Omental fat pad (tissue), 4 donors: ENCODE data around the gene DHRS7B. TPM values are rescaled to one million over a fixed set of nuclear protein-coding genes. Genes with fewer than 3 reads are reported as not detected.

ENCODE experiments used
- ATAC-seq: fragments of 150-250 bp; one replicate; pipeline ENCODE4 v1.9.1; 2016; ENCODE audit warnings: mild to moderate bottlenecking, moderate library complexity; ENCODE audit not compliant: low FRiP score
- DNase-seq: peaks from one replicate; pipeline ENCODE4 v3.0.0-alpha.2; 2019; ENCODE audit warnings: low spot score
- CTCF ChIP-seq, 3 donors: fragments of 450-650 bp; IDR thresholded peaks; one replicate each; pipeline ENCODE4 v1.5.1; 2016 to 2017; ENCODE audit warnings: antibody characterized with exemption in 3 of 3, mild to moderate bottlenecking in 3 of 3, moderate library complexity in 2 of 3
- total RNA-seq, 4 donors: library from RNA; depleted of rRNA; stranded (reverse); fragments of >200 nt; gene quantifications; one replicate each; pipeline ENCODE4 v1.1.0, GENCODE V29; 2016

Gene DHRS7B
- total RNA-seq, 4 donors from 2014 or later, result 33.6 to 55.6 (median 46.5) TPM

DNA sequence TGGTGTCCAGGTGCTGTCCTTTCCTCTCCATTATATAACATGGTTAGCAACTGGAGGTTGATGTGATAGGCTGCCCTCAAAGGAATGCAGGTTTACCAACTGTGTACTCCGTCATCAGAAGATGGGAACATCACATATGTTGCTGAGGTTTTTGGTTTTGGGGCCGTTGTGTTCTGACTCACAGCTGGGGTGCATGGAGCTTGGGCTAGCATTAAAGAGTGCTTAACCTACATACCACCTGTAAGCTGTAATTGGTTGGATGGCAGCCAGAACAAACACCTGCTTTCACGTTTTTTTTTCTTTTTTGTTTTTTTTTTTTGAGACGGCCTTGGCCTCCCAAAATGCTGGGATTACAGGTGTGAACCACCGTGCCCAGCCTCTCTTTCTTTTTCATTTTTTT lies 66.3 kb downstream of the DHRS7B start:
- DNase-seq (no peak), ATAC-seq (no peak)
- TF ChIP-seq CTCF (IDR thresholded peaks at IDR 0.05), result no peak

GRCh38 chr17:21194226-21194625 lies 67.5 kb downstream of the DHRS7B start:
- ATAC-seq (no peak), DNase-seq (no peak)
- TF ChIP-seq CTCF (IDR thresholded peaks at IDR 0.05), result no peak

GRCh38 chr17:21194703-21195102 lies 67.9 kb downstream of the DHRS7B start:
- DNase-seq (no peak), ATAC-seq (no peak)
- TF ChIP-seq CTCF (IDR thresholded peaks at IDR 0.05), result no peak

DNA sequence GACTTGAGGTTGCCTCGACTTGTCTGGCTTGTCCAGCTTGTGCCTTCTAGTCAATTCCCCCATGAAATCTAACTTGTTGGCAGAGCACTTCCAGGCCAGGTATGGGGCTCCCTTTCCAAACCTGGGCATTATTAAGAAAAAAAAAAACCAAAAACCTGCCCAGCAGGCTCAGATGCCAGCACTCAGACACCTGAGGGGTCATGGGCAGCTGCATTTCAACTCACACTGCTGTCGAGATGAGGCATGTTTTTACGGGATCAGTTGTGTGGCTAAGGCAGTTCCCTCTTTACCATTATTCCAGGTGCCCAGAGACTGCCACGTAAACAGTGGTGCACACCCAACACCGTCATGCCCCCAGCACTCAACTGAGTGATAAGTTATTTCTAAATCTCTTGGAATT lies 69.4 kb downstream of the DHRS7B start:
- DNase-seq (no peak), ATAC-seq (no peak)
- TF ChIP-seq CTCF (IDR thresholded peaks at IDR 0.05), result no peak

GRCh38 chr17:21198411-21198810 lies 71.6 kb downstream of the DHRS7B start:
- ATAC-seq (no peak), DNase-seq (no peak)
- TF ChIP-seq CTCF (IDR thresholded peaks at IDR 0.05), result no peak

DNA sequence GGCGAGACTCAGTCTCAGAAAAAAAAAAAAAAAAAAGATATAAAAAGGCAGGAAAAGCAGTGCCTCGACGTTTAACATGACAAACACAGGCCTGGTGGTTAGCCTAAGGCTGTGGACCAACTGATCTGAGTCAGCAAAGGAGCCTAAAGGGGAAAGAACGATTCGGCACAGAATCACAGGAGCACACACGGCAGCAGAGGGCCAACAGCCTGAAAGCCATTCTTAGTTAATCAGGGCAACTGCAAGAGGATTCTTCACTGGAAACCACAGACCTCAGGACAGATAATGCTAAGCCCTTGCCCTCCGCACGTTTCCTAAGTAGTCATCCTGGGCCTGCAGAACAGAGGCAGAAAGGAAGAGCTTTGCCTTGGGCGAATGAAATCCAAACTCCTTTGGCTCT lies 72.5 kb downstream of the DHRS7B start:
- no peak for DNase-seq
- no peak for TF ChIP-seq CTCF (IDR thresholded peaks at IDR 0.05)
- no peak for ATAC-seq

- ATAC-seq (no peak), DNase-seq (no peak)
- TF ChIP-seq CTCF (IDR thresholded peaks at IDR 0.05), result no peak
Observed at GRCh38 chr17:21199856-21200255, 73.1 kb downstream of the DHRS7B start.
